Stomach (tissue), 4 donors: ENCODE data around the gene PCDHGA8.

ENCODE experiments used
- POLR2A ChIP-seq, 4 donors: fragments of 450-650 bp; IDR thresholded peaks; one replicate each; pipeline ENCODE4 v1.6.1; 2016; ENCODE audit warnings: antibody characterized with exemption in 4 of 4, control low read depth in 2 of 4, mild to moderate bottlenecking in 1 of 4, moderate library complexity in 1 of 4
- TF ChIP-seq, protein P1 (sequence below), 7 experiments: fragments of 450-650 bp in 4 of 7; fragments of 200-600 bp in 3 of 7; sonication (generic) in 3 of 7; IDR thresholded peaks; one replicate each; pipeline ENCODE4 v1.5.1; 2016 to 2019; ENCODE audit warnings: antibody characterized with exemption in 7 of 7, control low read depth in 2 of 7, mild to moderate bottlenecking in 1 of 7

DNA sequence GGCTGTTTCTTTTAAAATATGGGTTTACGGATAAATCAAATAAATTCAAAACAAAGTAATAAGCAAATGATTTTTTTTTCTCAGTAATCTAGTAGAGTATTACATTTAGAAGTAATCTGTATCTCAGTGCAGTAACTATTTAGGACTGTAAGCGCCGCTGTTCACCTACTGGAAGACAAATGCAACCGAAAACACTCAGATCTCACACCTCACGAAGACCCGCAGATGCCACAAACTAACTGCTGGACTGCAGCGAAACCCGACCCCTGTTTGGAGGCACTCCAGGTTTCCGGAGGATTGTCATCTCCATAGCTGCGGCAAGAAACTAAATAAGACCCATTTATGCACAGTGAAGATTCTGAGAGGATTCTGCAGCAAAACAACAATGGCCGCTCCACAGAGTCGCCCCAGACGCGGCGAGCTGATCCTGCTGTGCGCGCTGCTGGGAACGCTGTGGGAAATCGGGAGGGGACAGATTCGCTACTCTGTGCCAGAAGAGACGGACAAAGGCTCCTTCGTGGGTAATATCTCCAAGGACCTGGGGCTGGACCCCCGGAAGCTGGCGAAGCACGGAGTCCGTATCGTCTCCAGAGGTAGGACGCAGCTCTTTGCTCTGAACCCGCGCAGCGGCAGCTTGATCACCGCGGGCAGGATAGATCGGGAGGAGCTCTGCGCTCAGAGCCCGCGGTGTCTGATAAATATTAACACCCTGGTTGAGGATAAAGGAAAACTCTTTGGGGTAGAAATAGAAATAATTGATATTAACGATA lies at the start of gene PCDHGA8:
- TF ChIP-seq POLR2A (IDR thresholded peaks at IDR 0.05), result no peak
- TF ChIP-seq, protein P1, sequence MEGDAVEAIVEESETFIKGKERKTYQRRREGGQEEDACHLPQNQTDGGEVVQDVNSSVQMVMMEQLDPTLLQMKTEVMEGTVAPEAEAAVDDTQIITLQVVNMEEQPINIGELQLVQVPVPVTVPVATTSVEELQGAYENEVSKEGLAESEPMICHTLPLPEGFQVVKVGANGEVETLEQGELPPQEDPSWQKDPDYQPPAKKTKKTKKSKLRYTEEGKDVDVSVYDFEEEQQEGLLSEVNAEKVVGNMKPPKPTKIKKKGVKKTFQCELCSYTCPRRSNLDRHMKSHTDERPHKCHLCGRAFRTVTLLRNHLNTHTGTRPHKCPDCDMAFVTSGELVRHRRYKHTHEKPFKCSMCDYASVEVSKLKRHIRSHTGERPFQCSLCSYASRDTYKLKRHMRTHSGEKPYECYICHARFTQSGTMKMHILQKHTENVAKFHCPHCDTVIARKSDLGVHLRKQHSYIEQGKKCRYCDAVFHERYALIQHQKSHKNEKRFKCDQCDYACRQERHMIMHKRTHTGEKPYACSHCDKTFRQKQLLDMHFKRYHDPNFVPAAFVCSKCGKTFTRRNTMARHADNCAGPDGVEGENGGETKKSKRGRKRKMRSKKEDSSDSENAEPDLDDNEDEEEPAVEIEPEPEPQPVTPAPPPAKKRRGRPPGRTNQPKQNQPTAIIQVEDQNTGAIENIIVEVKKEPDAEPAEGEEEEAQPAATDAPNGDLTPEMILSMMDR (IDR thresholded peaks at IDR 0.05), result no peak
